GM12878 (cell line): ENCODE measurements around the gene LST1. TPM values are rescaled to one million over a fixed set of nuclear protein-coding genes. Genes with fewer than 3 reads are reported as not detected.

Experiments used
- ATF7 ChIP-seq: fragments of 450-650 bp; IDR thresholded peaks from 2 replicates; pipeline ENCODE4 v1.6.1; 2016; ENCODE audit warnings: low read depth, mild to moderate bottlenecking
- BACH1 ChIP-seq: fragments of 450-650 bp; IDR thresholded peaks from 2 replicates; pipeline ENCODE4 v1.6.1; 2017; ENCODE audit warnings: mild to moderate bottlenecking, borderline replicate concordance
- BCLAF1 ChIP-seq: fragments of 450-650 bp; IDR thresholded peaks from 2 replicates; pipeline ENCODE4 v1.6.1; 2017; ENCODE audit warnings: antibody characterized with exemption, mild to moderate bottlenecking, moderate library complexity
- BRCA1 ChIP-seq: IDR thresholded peaks from 2 replicates; pipeline ENCODE4 v1.6.1; 2011; ENCODE audit warnings: low read depth, low read length, improper control_type of control experiment
- CBFB ChIP-seq: IDR thresholded peaks from 2 replicates; pipeline ENCODE4 v1.6.1; 2016; ENCODE audit warnings: antibody characterized with exemption, low read depth
- CHD2 ChIP-seq: IDR thresholded peaks from 2 replicates; pipeline ENCODE4 v1.6.1; 2011; ENCODE audit warnings: low read depth, low read length, improper control_type of control experiment, borderline replicate concordance
- CUX1 ChIP-seq: IDR thresholded peaks from 2 replicates; pipeline ENCODE4 v1.6.1; 2012; ENCODE audit warnings: improper control_type of control experiment, low read depth, low read length; ENCODE audit not compliant: insufficient replicate concordance
- HDAC6 ChIP-seq: fragments of 200-600 bp; sonication (generic); IDR thresholded peaks from one replicate; pipeline ENCODE4 v1.8.0; 2017; ENCODE audit warnings: antibody characterized with exemption; ENCODE audit not compliant: unreplicated experiment
- HDGF ChIP-seq: fragments of 450-650 bp; IDR thresholded peaks from 2 replicates; pipeline ENCODE4 v1.6.1; 2016; ENCODE audit warnings: antibody characterized with exemption
- KAT2A ChIP-seq: conservative IDR thresholded peaks from 2 replicates; pipeline ENCODE4 v1.6.1; 2011; ENCODE audit warnings: low read depth, low read length; ENCODE audit not compliant: control insufficient read depth
- LARP7 ChIP-seq: fragments of 450-650 bp; IDR thresholded peaks from 2 replicates; pipeline ENCODE4 v1.6.1; 2017; ENCODE audit warnings: mild to moderate bottlenecking
- MEF2A ChIP-seq: IDR thresholded peaks from 2 replicates; pipeline ENCODE4 v1.6.1; 2011; ENCODE audit warnings: low read depth, mild to moderate bottlenecking, low read length, moderate library complexity; ENCODE audit not compliant: insufficient read depth
- MTA3 ChIP-seq: IDR thresholded peaks from 2 replicates; pipeline ENCODE4 v1.6.1; 2012; ENCODE audit warnings: low read length, inconsistent platforms, borderline replicate concordance
- MXI1 ChIP-seq: fragments of 150-350 bp; IDR thresholded peaks from 2 replicates; pipeline ENCODE4 v1.6.1; 2011; ENCODE audit warnings: low read depth, mild to moderate bottlenecking, inconsistent platforms, low read length, improper control_type of control experiment
- POU2F2 ChIP-seq: IDR thresholded peaks from 3 replicates; pipeline ENCODE4 v1.6.1; 2011; ENCODE audit warnings: low read depth, mild to moderate bottlenecking, low read length, borderline replicate concordance
- RUNX3 ChIP-seq: IDR thresholded peaks from 2 replicates; pipeline ENCODE4 v1.6.1; 2012; ENCODE audit warnings: low read length, inconsistent platforms
- SP1 ChIP-seq: IDR thresholded peaks from one replicate; pipeline ENCODE4 v1.6.1; 2011; ENCODE audit warnings: low read depth, low read length
- TCF12 ChIP-seq: IDR thresholded peaks from 2 replicates; pipeline ENCODE4 v1.6.1; 2011; ENCODE audit warnings: low read depth, mild to moderate bottlenecking, low read length
- YBX1 ChIP-seq: fragments of 450-650 bp; IDR thresholded peaks from 2 replicates; pipeline ENCODE4 v1.6.1; 2016; ENCODE audit warnings: antibody characterized with exemption
- ZNF217 ChIP-seq: fragments of 450-650 bp; IDR thresholded peaks from 2 replicates; pipeline ENCODE4 v1.6.1; 2017; ENCODE audit warnings: antibody characterized with exemption, mild to moderate bottlenecking
- ZZZ3 ChIP-seq: IDR thresholded peaks from 2 replicates; pipeline ENCODE4 v1.6.1; 2011; ENCODE audit warnings: low read depth; ENCODE audit not compliant: control insufficient read depth, insufficient read length
- polyA plus RNA-seq, 11 experiments: library from polyadenylated mRNA; depleted of rRNA in 4 of 11; unstranded in 6 of 11; stranded (reverse) in 5 of 11; fragments of >200 nt; fragmentation: Nextera tagmentation in 4 of 11; fragmentation: Illumina TruSeq in 1 of 11; extraction: Ambion mirVana in 4 of 11; extraction: Trizol in 1 of 11; gene quantifications; 1 replicate in 1 of 11; 2 replicates in 10 of 11; pipeline versions ENCODE4 v1.2.1 to v1.2.3, GENCODE V29; 2011 to 2016; ENCODE audit warnings: inconsistent platforms in 2 of 11, missing spikeins in 2 of 11, low read depth in 1 of 11
- total RNA-seq, 4 experiments: library from RNA; depleted of rRNA in 3 of 4; stranded (reverse); fragments of >200 nt in 3 of 4; fragmentation: Illumina TruSeq in 1 of 4; extraction: Trizol in 1 of 4; gene quantifications; 2 replicates each; pipeline versions ENCODE4 v1.2.1 to v1.2.3, GENCODE V29; 2013 to 2021
- TF ChIP-seq, protein P1 (sequence below): IDR thresholded peaks from 2 replicates; pipeline ENCODE4 v1.6.1; 2011; ENCODE audit warnings: borderline replicate concordance, low read depth, mild to moderate bottlenecking, moderate library complexity, mixed read lengths, low read length; ENCODE audit not compliant: insufficient read depth; ENCODE audit errors: extremely low read length
- TF ChIP-seq, protein P2 (sequence below): IDR thresholded peaks from 2 replicates; pipeline ENCODE4 v1.6.1; 2011; ENCODE audit warnings: low read depth, low read length, improper control_type of control experiment, borderline replicate concordance

LST1 gene
- total and polyA plus RNA-seq, 10 of the 15 experiments (the other 5 are each of a cell fraction or from before 2014, with no cell fraction given): 4.1 to 35.5 (median 16.4) TPM

GRCh38 chr6:31575335-31575901, 10.7 kb upstream of the LST1 start, which contains the start of gene TNF (continued):
- TF ChIP-seq CBFB (peak; percentile 96), CHD2 (0 out of 2 replicates have a peak, but pooled peaks have one; percentile 8), MXI1 (peak; percentile 63), YBX1 (no peak), SP1 (no peak), BACH1 (no peak; the same call in 1 of the 2 replicates), ZZZ3 (no peak), ZNF217 (no peak), HDAC6 (peak; percentile 90), POU2F2 (peak; percentile 98), HDGF (0 out of 2 replicates have a peak, but pooled peaks have one; percentile 20), MEF2A (0 out of 2 replicates have a peak, but pooled peaks have one; percentile 50), BCLAF1 (no peak), KAT2A (no peak), RUNX3 (no peak), BRCA1 (no peak), CUX1 (peak; percentile 8), MTA3 (no peak), TCF12 (no peak), ATF7 (peak; percentile 89), LARP7 (peak; percentile 81)
- TF ChIP-seq, protein P1, sequence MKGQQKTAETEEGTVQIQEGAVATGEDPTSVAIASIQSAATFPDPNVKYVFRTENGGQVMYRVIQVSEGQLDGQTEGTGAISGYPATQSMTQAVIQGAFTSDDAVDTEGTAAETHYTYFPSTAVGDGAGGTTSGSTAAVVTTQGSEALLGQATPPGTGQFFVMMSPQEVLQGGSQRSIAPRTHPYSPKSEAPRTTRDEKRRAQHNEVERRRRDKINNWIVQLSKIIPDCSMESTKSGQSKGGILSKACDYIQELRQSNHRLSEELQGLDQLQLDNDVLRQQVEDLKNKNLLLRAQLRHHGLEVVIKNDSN: no peak
- TF ChIP-seq, protein P2, sequence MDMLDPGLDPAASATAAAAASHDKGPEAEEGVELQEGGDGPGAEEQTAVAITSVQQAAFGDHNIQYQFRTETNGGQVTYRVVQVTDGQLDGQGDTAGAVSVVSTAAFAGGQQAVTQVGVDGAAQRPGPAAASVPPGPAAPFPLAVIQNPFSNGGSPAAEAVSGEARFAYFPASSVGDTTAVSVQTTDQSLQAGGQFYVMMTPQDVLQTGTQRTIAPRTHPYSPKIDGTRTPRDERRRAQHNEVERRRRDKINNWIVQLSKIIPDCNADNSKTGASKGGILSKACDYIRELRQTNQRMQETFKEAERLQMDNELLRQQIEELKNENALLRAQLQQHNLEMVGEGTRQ: no peak
